ENCODE results near the gene CINP. TPM values are rescaled to one million over a fixed set of nuclear protein-coding genes. Genes with fewer than 3 reads are reported as not detected.

Gene CINP
- polyA plus RNA-seq, 1 experiment = 58.5 TPM

DNA sequence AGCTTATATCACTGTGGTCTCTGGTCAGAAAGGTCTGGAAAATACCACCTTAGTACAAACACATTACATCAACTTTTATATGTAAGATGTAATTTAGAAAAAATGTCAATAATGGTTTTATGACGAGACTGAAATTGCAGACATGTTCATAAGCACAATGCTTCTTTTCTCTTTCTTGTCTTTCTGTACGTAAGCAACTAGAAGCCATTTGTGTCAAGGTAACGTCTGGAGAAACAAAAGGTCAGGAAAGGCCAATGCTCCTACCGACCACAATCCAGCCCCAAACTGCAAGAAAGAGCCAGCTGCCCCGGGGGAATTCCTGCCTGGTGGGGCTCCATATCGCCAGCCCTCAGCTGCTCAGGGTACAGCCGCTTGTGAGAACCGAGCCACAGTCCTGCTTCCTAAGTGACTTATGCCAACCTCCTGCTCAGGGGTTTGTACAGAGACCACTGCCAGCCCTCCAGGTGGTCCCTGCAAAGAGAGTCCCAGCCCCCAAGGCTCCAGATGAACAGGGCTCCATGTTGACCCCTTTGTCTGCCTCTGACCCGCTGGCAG is 36.8 kb downstream of the CINP start:
- H3K27me3 ChIP-seq (ENCODE audit: control insufficient read depth, insufficient read depth, low read length) = no peaks in the 10 kb centered on the region
- H3K9me3 ChIP-seq (ENCODE audit: control insufficient read depth, insufficient read depth, low read length) = no peaks in the 10 kb centered on the region
- no peak overlapping the region for H3K4me3 ChIP-seq (ENCODE audit: low read depth, low read length)
- no peak overlapping the region for H3K27ac ChIP-seq (ENCODE audit: low read depth, low read length)
- TF ChIP-seq, protein P1, sequence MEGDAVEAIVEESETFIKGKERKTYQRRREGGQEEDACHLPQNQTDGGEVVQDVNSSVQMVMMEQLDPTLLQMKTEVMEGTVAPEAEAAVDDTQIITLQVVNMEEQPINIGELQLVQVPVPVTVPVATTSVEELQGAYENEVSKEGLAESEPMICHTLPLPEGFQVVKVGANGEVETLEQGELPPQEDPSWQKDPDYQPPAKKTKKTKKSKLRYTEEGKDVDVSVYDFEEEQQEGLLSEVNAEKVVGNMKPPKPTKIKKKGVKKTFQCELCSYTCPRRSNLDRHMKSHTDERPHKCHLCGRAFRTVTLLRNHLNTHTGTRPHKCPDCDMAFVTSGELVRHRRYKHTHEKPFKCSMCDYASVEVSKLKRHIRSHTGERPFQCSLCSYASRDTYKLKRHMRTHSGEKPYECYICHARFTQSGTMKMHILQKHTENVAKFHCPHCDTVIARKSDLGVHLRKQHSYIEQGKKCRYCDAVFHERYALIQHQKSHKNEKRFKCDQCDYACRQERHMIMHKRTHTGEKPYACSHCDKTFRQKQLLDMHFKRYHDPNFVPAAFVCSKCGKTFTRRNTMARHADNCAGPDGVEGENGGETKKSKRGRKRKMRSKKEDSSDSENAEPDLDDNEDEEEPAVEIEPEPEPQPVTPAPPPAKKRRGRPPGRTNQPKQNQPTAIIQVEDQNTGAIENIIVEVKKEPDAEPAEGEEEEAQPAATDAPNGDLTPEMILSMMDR (IDR thresholded peaks at IDR 0.05; ENCODE audit: low read depth, low read length) = no peak
- POLR2A ChIA-PET = no interaction called here
- DNase-seq (ENCODE audit: low read depth, low spot score) = no peak
- CTCF ChIA-PET = interaction anchor here (1.0 kb wide), 1 partner anchor 364 kb away, joined by 3 read pairs; no protein-coding TSS in a partner anchor

DNA sequence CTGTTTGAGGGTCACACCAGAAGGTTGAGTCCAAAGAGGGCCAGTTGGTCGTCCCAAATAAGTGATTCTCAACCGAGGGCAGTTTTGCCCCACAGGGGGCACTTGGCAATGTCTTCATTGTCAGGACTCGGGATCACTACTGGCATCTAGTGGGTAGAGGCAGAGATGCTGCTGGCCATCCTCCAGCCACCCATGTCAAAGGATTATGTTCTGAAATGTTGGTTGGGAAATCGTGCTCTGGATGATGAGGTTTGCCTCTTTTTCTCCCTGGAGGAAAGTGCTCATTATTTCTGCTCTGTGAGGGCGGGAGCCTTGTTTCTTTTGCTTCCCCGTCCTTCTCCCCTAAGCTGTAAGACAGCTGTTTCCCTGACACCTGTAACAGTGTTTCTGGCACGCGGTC is 39.6 kb downstream of the CINP start:
- no peaks in the 10 kb centered on the region; the same call in 1 of the 2 replicates for H3K9me3 ChIP-seq (ENCODE audit: control insufficient read depth, insufficient read depth, low read length)
- DNase-seq (ENCODE audit: low read depth, low spot score) = peak; percentile 57
- H3K4me3 ChIP-seq (ENCODE audit: low read depth, low read length) = no peak overlapping the region
- no peak overlapping the region for H3K27ac ChIP-seq (ENCODE audit: low read depth, low read length)
- CTCF ChIA-PET = interaction anchor here (1.0 to 1.4 kb wide), 2 partner anchors 13 to 19 kb away, joined by 3 to 5 read pairs; no protein-coding TSS in a partner anchor
- TF ChIP-seq, protein P1 (IDR thresholded peaks at IDR 0.05; ENCODE audit: low read depth, low read length) = peak; percentile 74
- POLR2A ChIA-PET = no interaction called here
- H3K27me3 ChIP-seq (ENCODE audit: control insufficient read depth, insufficient read depth, low read length) = no peaks in the 10 kb centered on the region

DNA sequence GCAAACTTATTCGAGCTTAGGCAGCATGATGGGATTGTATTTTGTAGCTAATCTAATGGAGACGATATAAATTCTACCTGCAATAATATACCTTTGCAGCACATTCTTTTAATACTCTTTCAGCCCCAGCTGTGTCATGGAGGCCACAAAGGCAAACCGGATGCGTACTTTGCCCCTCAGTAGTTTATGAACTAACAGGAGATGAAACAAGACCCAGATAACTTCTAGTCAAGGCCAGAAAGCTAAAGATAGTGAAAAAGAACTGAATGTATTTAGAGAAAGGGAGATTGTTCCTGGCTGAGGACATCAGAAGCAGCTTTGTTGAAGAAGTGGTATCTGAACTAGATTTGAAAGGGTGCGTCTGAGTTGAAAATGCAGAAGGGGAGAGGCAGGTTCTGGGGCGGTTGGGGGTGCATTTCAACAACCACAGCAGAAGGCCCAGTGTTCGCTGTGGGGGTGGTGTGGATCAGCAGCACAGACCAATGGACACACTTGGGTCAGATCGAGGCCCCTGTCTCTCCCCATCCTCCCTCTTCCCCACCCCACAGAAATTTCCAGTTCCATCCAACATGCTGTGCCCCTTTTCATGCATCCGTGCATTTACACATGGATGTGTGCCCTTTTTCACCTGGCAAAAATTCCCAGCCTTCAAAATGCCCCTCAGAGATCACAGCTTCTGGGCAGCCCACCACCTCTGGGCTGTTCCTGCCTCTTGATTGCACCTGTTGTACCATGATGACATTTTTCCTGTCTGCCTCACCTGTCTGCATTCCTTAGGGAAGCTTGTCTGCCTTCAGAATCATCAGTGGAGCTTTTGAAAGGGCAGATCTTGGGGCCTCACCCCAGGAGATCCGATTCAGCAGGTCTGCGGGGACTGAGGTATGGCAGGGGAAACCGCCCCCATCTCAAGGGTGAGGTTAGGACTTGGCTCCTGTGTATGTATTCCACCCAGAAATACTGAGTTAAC is 41.0 kb downstream of the CINP start:
- no peaks in the 10 kb centered on the region for H3K27me3 ChIP-seq (ENCODE audit: control insufficient read depth, insufficient read depth, low read length)
- H3K4me3 ChIP-seq (ENCODE audit: low read depth, low read length) = no peak overlapping the region
- TF ChIP-seq, protein P1 (IDR thresholded peaks at IDR 0.05; ENCODE audit: low read depth, low read length) = no peak
- H3K9me3 ChIP-seq (ENCODE audit: control insufficient read depth, insufficient read depth, low read length) = no peaks in the 10 kb centered on the region; the same call in 1 of the 2 replicates
- ChIA-PET CTCF (interaction anchor here (1.1 to 1.5 kb wide), 4 partner anchors 14 to 360 kb away, joined by 3 to 5 read pairs (median 4); no protein-coding TSS in a partner anchor), POLR2A (interaction anchor here (1.4 kb wide), 1 partner anchor 41 kb away, joined by 4 read pairs; the partner anchor contains the start of genes CINP and TECPR2)
- DNase-seq (ENCODE audit: low read depth, low spot score) = no peak
- H3K27ac ChIP-seq (ENCODE audit: low read depth, low read length) = no peak overlapping the region

DNA sequence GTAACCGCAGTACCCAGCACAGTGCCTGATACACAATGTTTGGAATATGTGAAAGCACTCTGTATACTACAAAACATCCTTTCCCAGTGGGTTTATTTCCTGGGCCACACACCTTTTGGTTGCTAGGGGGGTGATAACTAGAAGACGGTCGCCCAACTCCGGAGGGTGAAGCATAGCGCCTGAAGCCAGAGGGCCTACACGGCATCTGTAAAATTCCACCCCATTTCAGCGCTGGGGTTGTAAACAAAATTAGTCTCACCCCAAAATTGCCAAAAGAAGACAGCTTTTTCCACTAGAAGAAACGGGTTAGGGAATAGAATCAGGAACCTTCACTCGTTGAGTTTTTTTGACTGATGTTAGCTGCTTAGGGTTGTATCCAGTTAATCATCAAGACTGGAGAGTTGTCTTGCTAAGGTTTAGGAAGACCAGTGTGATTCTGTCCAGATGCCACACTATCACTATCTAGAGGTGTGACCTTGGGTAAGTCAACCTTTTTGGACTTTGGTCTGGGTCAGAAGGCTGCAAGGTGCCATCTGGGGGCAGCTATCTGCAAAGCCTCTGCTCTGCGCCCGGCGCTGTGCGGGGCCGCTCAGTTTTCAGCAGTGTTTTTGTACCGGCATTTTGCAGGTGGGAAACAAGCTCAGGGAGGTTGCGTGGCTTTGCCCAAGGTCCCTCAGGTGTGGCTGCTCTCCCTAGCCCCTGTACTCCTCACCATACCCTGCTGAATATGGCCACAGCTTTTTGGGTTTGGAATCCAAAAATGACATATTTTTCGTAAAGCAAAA is 41.8 kb downstream of the CINP start:
- POLR2A ChIA-PET = interaction anchor here (0.5 to 1.4 kb wide), 2 partner anchors 12 to 42 kb away, joined by 4 to 9 read pairs; partner anchors contain the start of genes CINP and TECPR2
- no peaks in the 10 kb centered on the region; the same call in 1 of the 2 replicates for H3K9me3 ChIP-seq (ENCODE audit: control insufficient read depth, insufficient read depth, low read length)
- H3K4me3 ChIP-seq (ENCODE audit: low read depth, low read length) = peak overlapping the region; percentile 79
- TF ChIP-seq, protein P1 (IDR thresholded peaks at IDR 0.05; ENCODE audit: low read depth, low read length) = no peak
- no peak for DNase-seq (ENCODE audit: low read depth, low spot score)
- CTCF ChIA-PET = interaction anchor here (1.0 to 1.2 kb wide), 3 partner anchors 85 to 359 kb away, joined by 3 read pairs; no protein-coding TSS in a partner anchor
- no peaks in the 10 kb centered on the region for H3K27me3 ChIP-seq (ENCODE audit: control insufficient read depth, insufficient read depth, low read length)
- H3K27ac ChIP-seq (ENCODE audit: low read depth, low read length) = no peak overlapping the region

All from AG04450 (cell line).